Ectodermal cell (in vitro differentiated cells): ENCODE measurements around the gene ARRDC4.

ENCODE experiments used
- H3K27ac ChIP-seq: 2 replicates; pipeline ENCODE4 v1.7.0; 2013; ENCODE audit warnings: mild to moderate bottlenecking, low read depth, low read length; ENCODE audit not compliant: insufficient read depth, poor library complexity, severe bottlenecking
- H3K27me3 ChIP-seq: 2 replicates; pipeline ENCODE4 v1.7.0; 2013; ENCODE audit warnings: mild to moderate bottlenecking, low read length; ENCODE audit not compliant: insufficient read depth, control insufficient read depth, poor library complexity, severe bottlenecking
- H3K36me3 ChIP-seq: one replicate; pipeline ENCODE4 v1.7.0; 2013; ENCODE audit warnings: low read length; ENCODE audit not compliant: control insufficient read depth, insufficient read depth
- H3K4me1 ChIP-seq: one replicate; pipeline ENCODE4 v1.7.0; 2013; ENCODE audit warnings: low read length; ENCODE audit not compliant: control insufficient read depth, insufficient read depth
- H3K4me3 ChIP-seq: 2 replicates; pipeline ENCODE4 v1.7.0; 2013; ENCODE audit warnings: low read depth, low read length, control low read depth; ENCODE audit not compliant: insufficient read depth
- H3K9me3 ChIP-seq: 2 replicates; pipeline ENCODE4 v1.7.0; 2013; ENCODE audit warnings: mild to moderate bottlenecking, low read length, moderate library complexity; ENCODE audit not compliant: control insufficient read depth
- WGBS, 2 experiments: methylation state at CpG; one replicate each; pipeline ENCODE4 v1.1.7; 2013; ENCODE audit warnings: missing lambda C conversion rate in 2 of 2; 5-methylcytosine and 5-hydroxymethylcytosine counted together

Gene ARRDC4

DNA sequence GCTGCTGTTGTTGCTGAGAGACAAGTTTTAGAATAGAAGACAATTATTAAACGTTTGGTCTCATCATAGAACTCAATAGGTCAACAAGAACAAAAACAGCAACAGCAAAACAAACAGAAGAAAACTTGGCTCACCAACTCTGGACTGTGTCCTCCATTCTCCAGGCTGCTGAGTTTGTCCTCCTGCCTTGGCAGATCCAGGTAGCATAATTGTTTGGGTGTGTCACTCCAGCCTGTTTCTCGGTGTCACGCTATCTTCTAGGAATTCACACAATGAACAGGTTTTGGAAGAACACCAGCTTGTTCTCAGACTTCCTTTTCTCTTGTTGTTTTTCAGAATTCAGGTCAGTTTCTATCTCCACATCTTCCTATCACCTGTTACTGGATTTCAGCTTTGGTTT is 34.7 kb downstream of the ARRDC4 start:
- no peaks in the 10 kb centered on the region for H3K4me1 ChIP-seq
- no peak overlapping the region for H3K4me3 ChIP-seq
- H3K9me3 ChIP-seq, result no peaks in the 10 kb centered on the region
- whole genome bisulfite sequencing, 2 experiments, result 88 to 90% methylated on average over 3 of the region's 3 CpGs
- no peaks in the 10 kb centered on the region for H3K27me3 ChIP-seq
- H3K27ac ChIP-seq, result no peak overlapping the region
- H3K36me3 ChIP-seq, result no peaks in the 10 kb centered on the region

DNA sequence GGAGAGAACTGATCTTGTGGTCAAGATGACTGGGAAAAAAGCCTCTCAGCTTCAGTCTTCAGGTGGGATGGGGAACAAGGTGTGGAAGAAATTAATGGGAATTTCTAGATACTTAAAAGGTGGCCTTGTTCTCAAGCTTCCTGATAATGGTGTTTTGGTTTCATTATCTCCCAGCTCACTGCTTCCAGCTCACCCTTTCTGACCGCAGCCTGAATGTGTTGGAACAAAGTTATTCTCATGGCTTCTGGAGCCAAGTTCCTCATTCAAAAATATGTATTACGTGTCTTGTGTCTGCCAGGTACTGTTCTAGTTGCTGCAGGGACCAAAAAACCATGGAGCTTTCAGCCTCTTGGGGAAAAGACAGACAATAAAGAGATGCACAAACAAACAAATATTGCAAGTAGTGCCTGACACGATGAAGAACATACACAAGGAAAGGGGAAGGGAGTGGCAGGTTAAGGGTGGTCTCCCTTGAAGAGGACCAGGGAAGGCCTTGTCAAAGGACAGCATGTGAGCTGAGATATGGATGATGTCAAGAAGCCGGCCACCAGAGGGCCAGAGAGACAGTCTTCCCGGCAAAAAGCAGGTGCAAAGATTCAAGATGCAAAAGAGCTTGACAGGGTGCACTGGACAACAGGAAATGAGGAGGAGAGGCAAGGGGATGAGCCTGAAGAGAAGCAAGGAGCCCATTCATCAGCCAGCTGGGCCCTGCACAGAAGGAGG is 35.5 kb downstream of the ARRDC4 start:
- 80 to 83% methylated on average over 5 of the region's 5 CpGs for WGBS, 2 experiments
- Histone ChIP-seq H3K27ac (no peak overlapping the region), H3K27me3 (no peaks in the 10 kb centered on the region), H3K9me3 (no peaks in the 10 kb centered on the region), H3K4me3 (no peak overlapping the region), H3K4me1 (no peaks in the 10 kb centered on the region), H3K36me3 (no peaks in the 10 kb centered on the region)

DNA sequence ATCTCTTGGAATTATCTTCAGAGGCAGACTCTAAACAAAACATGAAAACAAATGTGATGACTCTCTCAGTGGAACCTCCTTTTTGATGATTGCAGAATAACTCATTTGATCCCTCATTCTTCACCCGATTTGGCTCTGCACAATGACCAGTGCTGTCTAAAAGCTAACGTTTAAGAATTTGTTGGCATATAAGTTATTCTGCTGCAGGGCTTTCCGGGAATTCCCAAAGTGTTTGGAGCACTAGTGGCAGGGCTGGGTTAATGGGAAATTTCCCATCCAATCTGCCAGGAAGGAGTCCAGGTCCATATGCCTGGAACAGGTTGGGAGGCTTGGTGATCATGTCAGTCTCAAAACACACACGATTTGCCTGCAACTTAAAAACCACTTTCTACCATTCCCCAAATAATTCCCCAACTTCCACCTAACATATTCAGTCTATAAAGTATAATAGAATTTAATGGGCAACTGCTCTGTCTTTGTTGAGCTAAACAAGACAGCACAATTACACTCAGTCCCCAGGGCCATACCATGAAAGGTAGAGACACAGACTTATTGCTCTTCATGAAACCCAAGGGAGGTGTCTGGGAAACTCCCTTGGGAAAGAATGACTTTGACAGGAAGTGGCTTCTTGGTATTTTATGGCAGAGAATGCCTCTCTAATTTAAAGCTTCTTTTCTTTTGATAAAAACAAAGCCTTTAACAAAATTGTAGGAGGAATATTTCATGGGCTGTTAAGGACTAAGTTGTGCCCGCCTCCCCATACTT is 38.0 kb downstream of the ARRDC4 start:
- Histone ChIP-seq H3K4me3 (no peak overlapping the region), H3K4me1 (no peaks in the 10 kb centered on the region)
- 91 to 93% methylated on average over 4 to 5 of the region's 5 CpGs for WGBS, 2 experiments

DNA sequence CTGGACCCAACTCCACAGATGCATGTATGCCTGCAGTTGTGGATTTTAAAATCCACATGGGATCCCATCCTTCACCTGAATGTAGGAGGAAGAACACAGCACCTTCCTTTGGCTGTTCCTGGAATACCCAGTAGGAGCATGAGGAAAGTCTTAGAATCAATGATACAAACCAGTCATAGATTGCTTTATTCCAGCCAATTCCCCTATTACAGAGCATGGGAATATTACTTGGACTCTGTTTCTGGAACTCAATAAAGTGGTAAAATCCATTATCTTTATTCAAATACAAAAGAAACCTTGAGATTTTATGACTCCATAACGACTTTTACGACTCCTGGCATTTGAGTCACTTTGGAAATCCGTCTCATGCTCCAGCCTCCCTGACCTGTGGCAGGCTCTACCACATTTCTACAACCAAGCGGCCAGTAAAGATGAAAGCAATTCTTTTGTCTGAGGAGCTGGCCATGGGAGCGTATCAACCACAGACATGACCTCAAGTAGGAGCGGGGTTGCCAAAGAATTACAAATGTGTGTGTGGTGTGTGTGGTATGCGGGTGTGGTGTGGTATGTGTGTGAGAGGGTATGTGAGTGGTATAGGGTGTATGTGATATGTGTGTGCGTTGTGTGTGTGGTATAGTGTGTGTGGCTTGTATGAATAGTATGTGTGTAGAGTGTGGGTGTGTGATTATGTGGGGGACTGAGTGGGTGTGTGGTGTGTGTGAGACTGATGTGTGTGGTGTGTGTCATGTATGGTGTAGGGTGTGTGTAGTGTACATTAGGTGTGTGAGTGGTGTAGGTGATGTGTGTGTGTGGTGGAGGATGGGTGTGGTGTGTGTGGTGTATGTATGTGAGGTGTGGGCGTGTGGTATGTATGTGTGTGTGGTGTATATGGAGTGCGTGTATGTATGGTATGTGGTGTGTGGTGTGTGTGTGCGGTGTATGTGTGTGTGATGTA is 40.0 kb downstream of the ARRDC4 start:
- H3K4me1 ChIP-seq, result no peaks in the 10 kb centered on the region
- H3K27ac ChIP-seq, result no peak overlapping the region
- no peaks in the 10 kb centered on the region for H3K36me3 ChIP-seq
- no peaks in the 10 kb centered on the region for H3K9me3 ChIP-seq
- 82 to 85% methylated on average over 11 of the region's 11 CpGs for WGBS, 2 experiments
- H3K4me3 ChIP-seq, result no peak overlapping the region
- no peaks in the 10 kb centered on the region for H3K27me3 ChIP-seq

More for the DNA sequence above, 38.0 kb downstream of the ARRDC4 start:
- Histone ChIP-seq H3K9me3 (no peaks in the 10 kb centered on the region), H3K27me3 (no peaks in the 10 kb centered on the region), H3K36me3 (no peaks in the 10 kb centered on the region), H3K27ac (no peak overlapping the region)

DNA sequence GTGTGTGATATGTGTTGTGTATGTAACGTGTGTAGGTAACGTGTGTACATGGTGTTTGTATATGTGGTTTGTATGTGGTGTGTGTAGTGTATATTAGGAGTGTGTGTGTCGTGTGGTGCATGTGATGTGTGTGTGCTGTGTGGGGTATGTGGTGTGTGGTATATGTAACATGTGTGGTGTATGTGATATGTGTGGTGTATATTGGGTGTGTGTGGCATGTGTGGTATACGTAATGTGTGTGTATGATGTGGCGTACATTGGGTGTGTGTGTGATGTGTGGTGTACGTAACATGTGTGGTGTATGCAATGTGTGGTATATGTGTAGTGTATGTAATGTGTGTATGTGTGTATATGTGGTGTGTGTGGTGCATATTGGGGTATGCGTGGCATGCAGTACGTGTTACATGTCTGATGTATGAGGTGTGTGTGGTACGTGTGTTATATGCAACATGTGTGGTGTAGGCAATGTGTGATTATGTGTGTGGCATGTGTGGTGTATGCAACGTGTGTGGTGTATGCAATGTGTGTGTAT is 41.2 kb downstream of the ARRDC4 start:
- Histone ChIP-seq H3K36me3 (no peaks in the 10 kb centered on the region), H3K27ac (no peak overlapping the region), H3K4me1 (no peaks in the 10 kb centered on the region), H3K4me3 (no peak overlapping the region), H3K9me3 (no peaks in the 10 kb centered on the region), H3K27me3 (no peaks in the 10 kb centered on the region)
- WGBS, 2 experiments, result 92 to 94% methylated on average over 10 of the region's 10 CpGs

DNA sequence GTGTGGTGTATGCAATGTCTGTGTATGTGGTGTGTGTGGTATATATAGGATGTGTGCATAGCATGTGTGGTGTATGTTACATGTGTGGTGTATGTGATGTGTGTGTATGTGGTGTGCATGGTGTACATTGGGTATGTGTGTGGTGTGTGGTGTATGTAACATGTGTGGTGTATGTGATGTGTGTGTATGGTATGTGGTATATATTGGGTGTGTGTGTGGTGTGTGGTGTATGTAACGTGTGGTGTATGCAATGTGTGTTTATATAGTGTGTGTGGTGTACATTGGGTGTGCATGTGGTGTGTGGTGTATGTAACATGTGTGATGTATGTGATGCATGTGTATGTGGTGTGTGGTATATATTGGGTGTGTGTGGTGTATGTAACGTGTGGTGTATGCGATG is 41.9 kb downstream of the ARRDC4 start:
- 90 to 93% methylated on average over 3 of the region's 3 CpGs for WGBS, 2 experiments
- no peak overlapping the region for H3K27ac ChIP-seq
- no peaks in the 10 kb centered on the region for H3K36me3 ChIP-seq
- no peaks in the 10 kb centered on the region for H3K27me3 ChIP-seq
- no peak overlapping the region for H3K4me3 ChIP-seq
- H3K4me1 ChIP-seq, result no peaks in the 10 kb centered on the region
- no peaks in the 10 kb centered on the region for H3K9me3 ChIP-seq

DNA sequence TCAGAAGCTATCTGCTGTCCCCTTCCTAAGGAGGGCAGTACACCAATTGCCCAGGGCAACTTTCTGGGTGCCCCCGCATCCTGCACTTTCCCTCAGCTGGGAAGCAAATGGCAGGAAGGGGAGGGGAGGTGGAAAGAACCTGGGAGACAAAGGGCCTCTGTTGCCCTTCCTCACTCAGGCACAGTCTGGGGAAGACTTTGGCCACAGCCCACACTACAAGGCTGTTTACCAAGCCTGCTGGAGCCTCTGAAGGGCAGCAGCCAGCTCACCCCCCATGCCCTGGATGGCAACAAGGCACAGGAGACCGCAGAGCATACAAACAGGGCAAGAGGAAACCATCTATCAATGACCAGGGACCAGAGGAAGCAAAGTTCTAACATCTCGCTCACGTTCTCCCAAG is 42.4 kb downstream of the ARRDC4 start:
- Histone ChIP-seq H3K9me3 (no peaks in the 10 kb centered on the region), H3K4me3 (no peak overlapping the region), H3K27me3 (no peaks in the 10 kb centered on the region), H3K36me3 (no peaks in the 10 kb centered on the region), H3K27ac (no peak overlapping the region), H3K4me1 (no peaks in the 10 kb centered on the region)
- WGBS, 2 experiments, result 90 to 95% methylated on average over 4 of the region's 4 CpGs

DNA sequence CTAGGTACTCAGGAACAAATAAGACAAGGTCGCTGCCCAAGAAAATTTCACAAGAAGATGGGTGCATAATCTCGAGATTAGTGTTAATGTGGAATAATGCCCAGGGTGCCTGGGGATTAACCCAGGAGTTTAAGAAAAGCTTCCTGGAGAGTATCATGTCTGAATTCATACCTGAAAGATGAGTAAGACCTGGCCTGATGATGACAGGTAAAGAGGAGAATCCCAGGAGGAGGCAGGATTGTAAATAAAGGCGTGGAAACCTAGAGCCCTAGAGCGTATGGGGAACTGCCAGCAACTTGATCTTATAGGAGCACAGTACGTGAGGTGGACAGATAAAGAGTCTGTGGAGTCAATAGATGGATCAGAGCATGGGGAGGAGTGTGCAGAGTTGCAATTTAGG is 43.0 kb downstream of the ARRDC4 start:
- 90 to 92% methylated on average over 5 of the region's 5 CpGs for WGBS, 2 experiments
- no peak overlapping the region for H3K4me3 ChIP-seq
- no peaks in the 10 kb centered on the region for H3K36me3 ChIP-seq
- no peak overlapping the region for H3K27ac ChIP-seq
- no peaks in the 10 kb centered on the region for H3K9me3 ChIP-seq
- H3K27me3 ChIP-seq, result no peaks in the 10 kb centered on the region
- H3K4me1 ChIP-seq, result no peaks in the 10 kb centered on the region

DNA sequence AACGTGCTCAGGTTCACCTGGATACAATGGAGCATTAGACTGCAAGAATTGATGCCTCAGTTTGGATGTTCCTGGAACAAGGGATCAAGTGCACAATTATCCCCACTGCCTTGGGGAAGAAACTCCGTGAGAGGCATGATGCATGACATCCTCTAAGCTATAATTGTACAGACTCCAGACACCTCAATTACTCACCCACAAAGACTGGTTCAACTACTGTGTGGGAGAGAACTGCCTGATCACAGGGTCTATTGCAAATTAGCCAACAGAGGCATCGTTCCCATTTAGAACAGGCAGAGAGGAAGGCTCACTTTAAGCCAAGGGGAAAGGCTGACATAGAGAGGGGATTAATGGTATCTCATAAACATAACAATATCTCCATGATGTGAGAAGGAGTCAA is 43.5 kb downstream of the ARRDC4 start:
- H3K27ac ChIP-seq, result no peak overlapping the region
- no peaks in the 10 kb centered on the region for H3K27me3 ChIP-seq
- no peak overlapping the region for H3K4me3 ChIP-seq
- WGBS, 2 experiments, result 68 to 77% methylated on average over 3 of the region's 3 CpGs
- H3K9me3 ChIP-seq, result no peaks in the 10 kb centered on the region
- H3K4me1 ChIP-seq, result no peaks in the 10 kb centered on the region
- H3K36me3 ChIP-seq, result no peaks in the 10 kb centered on the region
